ENCODE measurements around the gene SF3B3.
A peak's percentile ranks its signal among the peaks of the same experiment; 100 is the strongest.

Gene SF3B3

DNA sequence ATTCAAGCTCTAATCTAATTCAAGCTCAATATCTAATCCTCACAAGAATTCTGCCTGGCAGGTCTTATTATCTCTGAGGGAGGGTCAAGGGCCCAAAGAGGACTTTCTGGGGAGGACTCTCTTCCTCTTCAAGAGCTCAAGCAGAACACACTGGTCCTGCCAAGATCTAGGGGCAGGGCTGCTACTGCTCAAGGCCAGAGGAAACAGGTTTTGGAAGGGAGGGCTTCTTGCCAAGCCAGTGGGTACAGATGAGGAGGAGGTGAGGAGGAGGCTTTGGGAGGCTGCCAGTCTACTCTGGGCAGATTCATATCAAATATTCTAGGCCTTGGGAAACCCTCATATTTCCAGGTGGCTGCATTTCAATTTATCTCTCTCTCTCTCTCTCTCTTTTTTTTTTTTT is 71.0 kb downstream of the SF3B3 start:
- H3K4me3 ChIP-seq (ENCODE audit: low read depth, low read length), result no peak overlapping the region
- TF ChIP-seq, protein P1, sequence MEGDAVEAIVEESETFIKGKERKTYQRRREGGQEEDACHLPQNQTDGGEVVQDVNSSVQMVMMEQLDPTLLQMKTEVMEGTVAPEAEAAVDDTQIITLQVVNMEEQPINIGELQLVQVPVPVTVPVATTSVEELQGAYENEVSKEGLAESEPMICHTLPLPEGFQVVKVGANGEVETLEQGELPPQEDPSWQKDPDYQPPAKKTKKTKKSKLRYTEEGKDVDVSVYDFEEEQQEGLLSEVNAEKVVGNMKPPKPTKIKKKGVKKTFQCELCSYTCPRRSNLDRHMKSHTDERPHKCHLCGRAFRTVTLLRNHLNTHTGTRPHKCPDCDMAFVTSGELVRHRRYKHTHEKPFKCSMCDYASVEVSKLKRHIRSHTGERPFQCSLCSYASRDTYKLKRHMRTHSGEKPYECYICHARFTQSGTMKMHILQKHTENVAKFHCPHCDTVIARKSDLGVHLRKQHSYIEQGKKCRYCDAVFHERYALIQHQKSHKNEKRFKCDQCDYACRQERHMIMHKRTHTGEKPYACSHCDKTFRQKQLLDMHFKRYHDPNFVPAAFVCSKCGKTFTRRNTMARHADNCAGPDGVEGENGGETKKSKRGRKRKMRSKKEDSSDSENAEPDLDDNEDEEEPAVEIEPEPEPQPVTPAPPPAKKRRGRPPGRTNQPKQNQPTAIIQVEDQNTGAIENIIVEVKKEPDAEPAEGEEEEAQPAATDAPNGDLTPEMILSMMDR (IDR thresholded peaks at IDR 0.05; ENCODE audit: low read depth, low read length), result no peak
- in situ Hi-C loops (cut with HindIII; ENCODE audit: low sequenced_read_pairs), result no loop called here
- no peak for DNase-seq (ENCODE audit: low read depth, low spot score)

DNA sequence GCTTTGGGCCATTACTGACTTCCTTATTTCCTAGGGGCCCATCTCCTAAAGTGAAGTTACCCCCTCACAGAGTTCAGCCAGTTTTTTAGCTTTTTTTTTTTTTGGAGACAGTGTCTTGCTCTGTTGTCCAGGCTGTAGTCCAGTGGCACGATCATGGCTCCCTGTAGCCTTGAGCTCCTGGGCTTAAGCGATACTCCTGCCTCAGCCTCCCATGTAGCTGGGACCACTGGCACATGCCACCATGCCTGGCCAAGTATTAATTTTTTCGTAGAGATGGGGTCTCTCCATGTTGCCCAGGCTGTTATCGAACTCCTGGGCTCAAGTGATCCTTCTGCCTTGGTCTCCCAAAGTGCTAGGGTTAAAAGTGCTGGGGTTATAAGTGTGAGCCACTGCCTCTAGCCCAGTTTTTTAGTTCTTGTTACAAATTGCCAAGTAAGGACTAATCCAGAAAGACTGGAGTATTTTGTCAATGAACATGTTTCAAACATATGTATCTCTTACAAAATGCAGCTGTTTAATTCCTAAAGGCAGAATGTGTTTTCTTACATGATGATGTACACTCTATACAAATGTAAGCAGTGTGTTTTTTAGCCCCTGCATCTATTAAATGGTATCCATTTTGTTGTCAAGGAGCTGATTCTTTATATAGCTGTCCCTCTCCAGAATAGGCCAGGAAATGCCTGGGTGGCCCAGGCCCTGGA is 73.7 kb downstream of the SF3B3 start:
- TF ChIP-seq, protein P1 (IDR thresholded peaks at IDR 0.05; ENCODE audit: low read depth, low read length), result no peak
- DNase-seq (ENCODE audit: low read depth, low spot score), result no peak
- H3K4me3 ChIP-seq (ENCODE audit: low read depth, low read length), result no peak overlapping the region
- in situ Hi-C loops (cut with HindIII; ENCODE audit: low sequenced_read_pairs), result no loop called here

DNA sequence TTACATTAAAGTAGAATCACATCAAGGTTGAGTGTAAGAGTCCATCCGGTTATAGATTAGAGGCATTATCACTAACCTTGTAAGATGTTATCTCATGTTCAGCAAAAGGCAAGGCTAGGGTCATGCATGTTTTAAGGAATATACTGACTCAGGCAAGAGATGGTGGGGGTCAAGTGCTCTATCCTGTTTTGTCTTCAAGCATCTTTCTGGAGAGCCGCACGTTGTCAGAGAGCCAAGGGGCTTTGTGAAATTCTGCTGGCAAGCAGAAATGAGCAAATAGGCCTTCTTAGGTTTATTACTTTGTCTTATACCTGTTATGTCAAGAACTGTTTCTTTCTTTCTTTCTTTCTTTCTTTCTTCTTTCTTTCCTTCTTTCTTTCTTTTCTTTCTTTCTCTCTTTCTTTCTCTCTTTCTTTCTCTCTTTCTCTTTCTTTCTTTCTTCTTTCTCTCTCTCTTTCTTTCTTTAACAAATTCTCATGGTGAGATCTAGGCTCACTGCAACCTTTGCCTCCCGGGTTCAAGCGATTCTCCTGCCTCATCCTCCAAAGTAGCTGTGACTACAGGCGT is 75.4 kb downstream of the SF3B3 start:
- in situ Hi-C loops (cut with HindIII; ENCODE audit: low sequenced_read_pairs), result no loop called here
- H3K4me3 ChIP-seq (ENCODE audit: low read depth, low read length), result no peak overlapping the region
- no peak for DNase-seq (ENCODE audit: low read depth, low spot score)
- TF ChIP-seq, protein P1 (IDR thresholded peaks at IDR 0.05; ENCODE audit: low read depth, low read length), result no peak

DNA sequence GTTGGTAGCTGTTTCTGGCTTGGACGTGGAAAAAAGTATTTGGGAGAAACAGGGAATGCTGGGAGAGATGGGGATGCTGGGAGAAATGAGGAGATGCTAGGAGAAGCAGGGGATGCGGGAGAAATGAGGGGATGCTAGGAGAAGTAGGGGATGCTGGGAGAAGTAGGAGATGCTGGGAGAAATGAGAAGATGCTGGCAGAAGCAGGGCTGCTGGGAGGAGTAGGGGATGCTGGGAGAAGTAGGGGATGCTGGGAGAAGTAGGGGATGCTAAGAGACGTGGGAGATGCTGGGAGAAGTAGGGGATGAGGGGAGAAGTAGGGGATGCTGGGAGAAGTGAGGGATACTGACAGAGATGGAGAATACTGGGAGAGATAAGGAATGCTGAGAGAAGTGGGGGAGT is 77.1 kb downstream of the SF3B3 start:
- H3K4me3 ChIP-seq (ENCODE audit: low read depth, low read length), result no peak overlapping the region
- DNase-seq (ENCODE audit: low read depth, low spot score), result no peak
- in situ Hi-C loops (cut with HindIII; ENCODE audit: low sequenced_read_pairs), result no loop called here
- TF ChIP-seq, protein P1 (IDR thresholded peaks at IDR 0.05; ENCODE audit: low read depth, low read length), result no peak

DNA sequence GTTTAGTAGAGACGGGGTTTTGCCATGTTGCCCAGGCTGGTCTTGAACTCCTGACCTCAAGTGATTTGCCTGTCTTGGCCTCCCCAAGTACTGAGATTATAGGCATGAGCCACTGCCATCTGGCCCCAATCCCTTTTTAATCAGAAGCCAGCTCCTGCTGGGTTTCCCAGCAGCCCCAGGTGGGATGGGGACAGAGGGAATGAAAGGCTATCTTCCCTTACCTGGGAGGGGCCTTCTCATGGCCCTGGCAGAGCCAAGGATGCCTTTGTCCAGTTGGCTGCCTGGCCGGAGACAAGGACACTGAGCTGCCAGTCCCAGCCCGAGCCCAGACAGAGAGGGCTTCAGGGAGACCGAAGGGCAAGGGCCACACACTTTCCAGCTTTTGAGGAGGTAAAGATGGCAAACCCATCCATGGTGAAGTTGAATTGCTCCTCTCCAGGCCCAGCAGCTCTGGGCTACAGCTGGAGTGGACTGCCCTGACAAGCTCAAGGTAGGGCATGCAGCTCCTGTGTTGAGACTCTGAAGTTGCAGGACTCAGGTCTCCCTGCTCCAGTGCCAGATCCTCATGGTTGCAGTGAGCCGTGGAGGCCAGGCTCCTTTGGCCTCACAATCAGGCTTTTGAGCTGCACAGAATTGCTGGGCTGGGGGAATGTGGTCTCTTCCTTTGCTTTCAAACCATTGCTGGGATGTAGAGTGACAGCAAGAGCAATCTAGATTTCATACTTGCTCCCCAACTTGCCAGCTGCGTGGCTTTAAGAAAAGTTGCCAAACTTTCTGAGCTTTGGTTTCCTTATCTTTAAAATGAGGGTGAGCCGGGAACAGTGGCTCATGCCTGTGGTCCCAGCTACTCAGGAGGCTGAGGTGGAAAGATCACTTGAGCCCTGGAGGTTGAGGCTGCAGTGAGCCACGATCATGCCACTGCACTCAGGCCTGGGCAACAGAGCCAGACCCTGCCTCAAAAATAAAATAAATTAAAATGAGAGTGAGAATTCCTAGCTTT is 78.3 kb downstream of the SF3B3 start:
- TF ChIP-seq, protein P1 (IDR thresholded peaks at IDR 0.05; ENCODE audit: low read depth, low read length), result no peak
- no peak overlapping the region for H3K4me3 ChIP-seq (ENCODE audit: low read depth, low read length)
- DNase-seq (ENCODE audit: low read depth, low spot score), result peak; percentile 17
- in situ Hi-C loops (cut with HindIII; ENCODE audit: low sequenced_read_pairs), result no loop called here

DNA sequence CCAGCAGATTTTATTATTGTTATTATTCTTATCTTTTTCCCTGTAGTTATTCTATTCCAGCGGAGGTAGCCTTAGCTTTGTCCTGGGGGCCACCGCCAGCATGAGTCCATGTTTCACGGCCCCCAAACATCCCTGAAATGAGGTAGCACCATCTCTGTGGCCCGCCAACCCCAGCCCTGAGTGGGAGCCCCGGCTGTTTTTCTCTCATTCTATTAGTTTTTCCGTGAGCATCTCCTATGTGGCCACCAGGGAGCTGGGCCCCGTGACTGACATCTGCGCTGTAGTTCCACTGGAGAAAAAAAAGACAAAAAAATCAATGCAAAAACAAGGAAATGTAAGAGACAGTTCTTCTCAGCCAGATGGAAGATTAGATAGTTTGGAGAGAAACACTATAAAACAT is 79.2 kb downstream of the SF3B3 start:
- DNase-seq (ENCODE audit: low read depth, low spot score), result no peak
- no peak overlapping the region for H3K4me3 ChIP-seq (ENCODE audit: low read depth, low read length)
- TF ChIP-seq, protein P1 (IDR thresholded peaks at IDR 0.05; ENCODE audit: low read depth, low read length), result no peak
- in situ Hi-C loops (cut with HindIII; ENCODE audit: low sequenced_read_pairs), result no loop called here

Data from astrocyte of the spinal cord (primary cell).